Testis (tissue), 3 donors: ENCODE measurements around the gene ENG. TPM values are rescaled to one million over a fixed set of nuclear protein-coding genes. Genes with fewer than 3 reads are reported as not detected.
A peak's percentile ranks its signal among the peaks of the same experiment; 100 is the strongest.

Experiments
- DNase-seq: peaks from one replicate; pipeline ENCODE4 v3.0.0-alpha.2; 2019
- H3K27ac ChIP-seq, 2 donors: fragments of 200-600 bp; sonication (generic); one replicate each; pipeline ENCODE4 v1.5.1; 2019
- H3K27me3 ChIP-seq: fragments of 200-600 bp; sonication (generic); one replicate; pipeline ENCODE4 v1.5.1; 2019
- H3K36me3 ChIP-seq: fragments of 200-600 bp; sonication (generic); one replicate; pipeline ENCODE4 v1.5.1; 2017; ENCODE audit warnings: low read depth; ENCODE audit errors: missing control alignments
- H3K4me1 ChIP-seq: fragments of 200-600 bp; sonication (generic); one replicate; pipeline ENCODE4 v1.5.1; 2019
- H3K4me3 ChIP-seq, 2 donors: fragments of 200-600 bp; sonication (generic); one replicate each; pipeline ENCODE4 v1.5.1; 2017 to 2019
- H3K9me3 ChIP-seq: fragments of 200-600 bp; sonication (generic); one replicate; pipeline ENCODE4 v1.5.1; 2017
- POLR2A ChIP-seq: fragments of 450-650 bp; IDR thresholded peaks from one replicate; pipeline ENCODE4 v1.6.1; 2017; ENCODE audit warnings: antibody characterized with exemption, mild to moderate bottlenecking, moderate library complexity
- WGBS, 2 donors: methylation state at CpG; one replicate each; pipeline ENCODE4 v1.1.5; 2018; 5-methylcytosine and 5-hydroxymethylcytosine counted together
- intact Hi-C: fragments of 100-400 bp; cut with DNase I; formaldehyde crosslinking; loops from one replicate; pipeline ENCODE4 v1.15.1; 2023; ENCODE audit warnings: low total_unique reads
- microRNA-seq, 2 donors: library from miRNA; unstranded; fragments of <30 nt; microRNA quantifications; one replicate each; pipeline ENCODE4, GENCODE V29; 2016; ENCODE audit warnings: borderline number of aligned reads in 2 of 2, borderline replicate concordance in 1 of 2
- polyA plus RNA-seq: library from polyadenylated mRNA; stranded (reverse); fragments of 350-450 nt; fragmentation: Illumina TruSeq; extraction: RNeasy Lipid Tissue Mini Kit (QIAGEN cat#74804); gene quantifications from one replicate; pipeline ENCODE4 v1.2.3, GENCODE V29; 2014; ENCODE audit warnings: low read depth, low replicate concordance; ENCODE audit not compliant: insufficient read depth
- small RNA-seq, 2 donors: library from RNA; depleted of rRNA; stranded (forward); fragments of <200 nt; gene quantifications; one replicate each; pipeline ENCODE3, GENCODE V24; 2016
- total RNA-seq, 2 donors: library from RNA; depleted of rRNA; stranded (reverse); fragments of >200 nt; gene quantifications; one replicate each; pipeline ENCODE4 v1.2.3, GENCODE V29; 2016
- TF ChIP-seq, protein P1 (sequence below), 3 experiments: fragments of 450-650 bp in 2 of 3; fragments of 200-600 bp in 1 of 3; sonication (generic) in 1 of 3; IDR thresholded peaks; one replicate each; pipeline ENCODE4 v1.5.1; 2016 to 2019; ENCODE audit warnings: antibody characterized with exemption in 3 of 3, mild to moderate bottlenecking in 2 of 3, moderate library complexity in 1 of 3

Gene ENG
- total and polyA plus RNA-seq, 3 donors from 2014 or later = 132 to 214 (median 144) TPM

DNA sequence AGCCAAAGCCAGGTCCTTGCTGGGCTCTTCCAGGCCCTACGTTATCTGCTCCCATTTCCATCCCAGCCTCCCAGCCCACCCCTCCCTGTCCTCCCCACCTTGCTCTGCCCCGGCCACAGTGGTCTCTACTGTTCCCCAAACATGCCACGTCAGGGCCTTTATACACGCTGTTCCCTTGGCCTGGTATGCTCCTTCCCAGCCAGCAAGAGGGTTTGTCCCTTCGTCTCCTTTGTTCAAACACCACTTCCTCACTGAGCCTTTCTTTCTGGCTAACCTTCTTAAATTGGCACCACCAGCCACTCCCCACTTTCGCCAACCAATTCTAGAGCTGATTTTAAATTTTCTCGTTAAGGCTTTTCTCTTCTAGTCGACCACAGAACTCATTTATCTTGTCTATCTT, 85.8 kb downstream of the ENG start:
- peak overlapping the region in 1 of 2 donors; percentile 44 for H3K27ac ChIP-seq
- no peaks in the 10 kb centered on the region for H3K9me3 ChIP-seq
- intact Hi-C loops = no loop called here
- H3K4me1 ChIP-seq = peaks cover 7% of the 10 kb centered on the region
- TF ChIP-seq, protein P1, sequence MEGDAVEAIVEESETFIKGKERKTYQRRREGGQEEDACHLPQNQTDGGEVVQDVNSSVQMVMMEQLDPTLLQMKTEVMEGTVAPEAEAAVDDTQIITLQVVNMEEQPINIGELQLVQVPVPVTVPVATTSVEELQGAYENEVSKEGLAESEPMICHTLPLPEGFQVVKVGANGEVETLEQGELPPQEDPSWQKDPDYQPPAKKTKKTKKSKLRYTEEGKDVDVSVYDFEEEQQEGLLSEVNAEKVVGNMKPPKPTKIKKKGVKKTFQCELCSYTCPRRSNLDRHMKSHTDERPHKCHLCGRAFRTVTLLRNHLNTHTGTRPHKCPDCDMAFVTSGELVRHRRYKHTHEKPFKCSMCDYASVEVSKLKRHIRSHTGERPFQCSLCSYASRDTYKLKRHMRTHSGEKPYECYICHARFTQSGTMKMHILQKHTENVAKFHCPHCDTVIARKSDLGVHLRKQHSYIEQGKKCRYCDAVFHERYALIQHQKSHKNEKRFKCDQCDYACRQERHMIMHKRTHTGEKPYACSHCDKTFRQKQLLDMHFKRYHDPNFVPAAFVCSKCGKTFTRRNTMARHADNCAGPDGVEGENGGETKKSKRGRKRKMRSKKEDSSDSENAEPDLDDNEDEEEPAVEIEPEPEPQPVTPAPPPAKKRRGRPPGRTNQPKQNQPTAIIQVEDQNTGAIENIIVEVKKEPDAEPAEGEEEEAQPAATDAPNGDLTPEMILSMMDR (IDR thresholded peaks at IDR 0.05) = no peak
- TF ChIP-seq POLR2A = no peak
- no peaks in the 10 kb centered on the region for H3K27me3 ChIP-seq
- DNase-seq = no peak
- no peak overlapping the region for H3K4me3 ChIP-seq
- no peaks in the 10 kb centered on the region for H3K36me3 ChIP-seq
- WGBS, 2 donors = 71 to 77% methylated on average over 8 of the region's 8 CpGs

GRCh38 chr9:127767909-127768331, 86.5 kb downstream of the ENG start:
- Histone ChIP-seq H3K9me3 (no peaks in the 10 kb centered on the region), H3K4me3 (no peak overlapping the region), H3K27ac (peak overlapping the region in 1 of 2 donors; percentile 44), H3K36me3 (no peaks in the 10 kb centered on the region), H3K4me1 (peaks cover 7% of the 10 kb centered on the region), H3K27me3 (no peaks in the 10 kb centered on the region)
- DNase-seq = no peak
- intact Hi-C loops = no loop called here
- 62 to 65% methylated on average over 13 of the region's 13 CpGs for WGBS, 2 donors
- TF ChIP-seq POLR2A = no peak
- TF ChIP-seq, protein P1 (IDR thresholded peaks at IDR 0.05) = no peak

DNA sequence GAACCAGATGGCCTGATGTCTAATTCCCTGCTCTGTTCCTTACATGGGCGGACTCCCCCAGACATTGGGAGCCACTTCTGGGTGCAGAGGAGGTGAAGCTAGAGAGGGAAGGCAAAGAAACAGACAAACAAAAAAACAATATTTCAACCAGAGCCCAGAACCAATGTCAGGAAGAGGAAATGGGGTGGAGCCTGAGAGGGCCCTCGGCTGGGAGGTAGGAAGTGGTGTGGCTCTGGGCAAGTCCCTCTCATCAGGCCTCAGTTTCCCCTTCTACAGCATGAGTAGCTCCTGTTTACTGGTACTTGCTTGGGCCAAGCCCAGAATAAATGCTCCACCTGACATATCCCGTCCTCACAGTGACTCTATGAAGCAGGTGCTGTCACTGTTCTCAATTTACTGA, 87.0 kb downstream of the ENG start:
- H3K4me1 ChIP-seq = peaks cover 7% of the 10 kb centered on the region
- no peaks in the 10 kb centered on the region for H3K27me3 ChIP-seq
- H3K4me3 ChIP-seq = no peak overlapping the region
- 62 to 72% methylated on average over 2 to 3 of the region's 3 CpGs for whole genome bisulfite sequencing, 2 donors
- intact Hi-C loops = no loop called here
- no peaks in the 10 kb centered on the region for H3K9me3 ChIP-seq
- DNase-seq = no peak
- no peaks in the 10 kb centered on the region for H3K36me3 ChIP-seq
- TF ChIP-seq POLR2A = no peak
- TF ChIP-seq, protein P1 (IDR thresholded peaks at IDR 0.05) = no peak
- H3K27ac ChIP-seq = peak overlapping the region in 1 of 2 donors; percentile 44

- TF ChIP-seq, protein P1 (IDR thresholded peaks at IDR 0.05) = no peak
- no peak for TF ChIP-seq POLR2A
- no peak overlapping the region for H3K4me3 ChIP-seq
- WGBS, 2 donors = 76 to 90% methylated on average over 1 of the region's 1 CpG
- no peak overlapping the region for H3K27ac ChIP-seq
- H3K36me3 ChIP-seq = no peaks in the 10 kb centered on the region
- H3K27me3 ChIP-seq = no peaks in the 10 kb centered on the region
- H3K9me3 ChIP-seq = no peaks in the 10 kb centered on the region
- no peaks in the 10 kb centered on the region for H3K4me1 ChIP-seq
- no peak for DNase-seq
- intact Hi-C loops = no loop called here
These were observed 89.0 kb downstream of the ENG start for GRCh38 chr9:127765418-127765817.

Small RNA genes lying within 50 kb of the gene (microRNA-seq; reads per million reads assigned to microRNA genes)
- gene MIR2861 = 0 reads per million in 2 donors
- 0 reads per million in 2 donors for gene MIR3960
- 0 to 0.70 reads per million in 2 donors for gene MIR4672

Small RNA genes lying within 50 kb of the gene (small RNA-seq; reads per million reads assigned to genes)
- 0 reads per million in 2 donors for gene MIR4672
- 0 reads per million in 2 donors for gene RF00019
- 0 reads per million in 2 donors for gene RNA5SP296

Other genes with a start within 250 kb of the ENG start
- gene STXBP1, start 242.4 kb downstream of the ENG start, total RNA-seq = 10 to 100 TPM; 33.1 to 36.1 TPM
- gene STXBP1, start 242.4 kb downstream of the ENG start, polyA plus RNA-seq = 21.2 TPM
- gene CFAP157, start 147.7 kb downstream of the ENG start, total RNA-seq = 10 to 100 TPM; 11.6 to 26.5 TPM
- 30.6 TPM for gene CFAP157, start 147.7 kb downstream of the ENG start, polyA plus RNA-seq
- 10 to 100 TPM; 19.0 to 24.5 TPM for gene PTRH1, start 139.0 kb downstream of the ENG start, total RNA-seq
- gene PTRH1, start 139.0 kb downstream of the ENG start, polyA plus RNA-seq = 18.2 TPM
- 10 to 100 TPM; 25.0 to 32.7 TPM for gene TTC16, start 138.6 kb downstream of the ENG start, total RNA-seq
- gene TTC16, start 138.6 kb downstream of the ENG start, polyA plus RNA-seq = 46.2 TPM
- gene TOR2A, start 119.4 kb downstream of the ENG start, total RNA-seq = 10 to 100 TPM; 28.7 to 32.0 TPM
- 30.4 TPM for gene TOR2A, start 119.4 kb downstream of the ENG start, polyA plus RNA-seq
- gene SH2D3C, start 76.0 kb downstream of the ENG start, total RNA-seq = 1 to 10 TPM; 6.6 to 9.6 TPM
- 8.8 TPM for gene SH2D3C, start 76.0 kb downstream of the ENG start, polyA plus RNA-seq
- 100 to 1,000 TPM; 136 to 163 TPM for gene CDK9, start 68.6 kb downstream of the ENG start, total RNA-seq
- gene CDK9, start 68.6 kb downstream of the ENG start, polyA plus RNA-seq = 77.1 TPM
- 100 to 1,000 TPM in 1 of 2 donors, 10 to 100 TPM in 1; 99.3 to 105 TPM for gene FPGS, start 51.8 kb downstream of the ENG start, total RNA-seq
- gene FPGS, start 51.8 kb downstream of the ENG start, polyA plus RNA-seq = 37.9 TPM
- gene AK1, start 23.0 kb upstream of the ENG start, total RNA-seq = 100 to 1,000 TPM in 1 of 2 donors, 10 to 100 TPM in 1; 86.7 to 103 TPM
- 154 TPM for gene AK1, start 23.0 kb upstream of the ENG start, polyA plus RNA-seq
- gene ST6GALNAC6, start 44.9 kb upstream of the ENG start, total RNA-seq = 10 to 100 TPM; 46.3 to 70.3 TPM
- gene ST6GALNAC6, start 44.9 kb upstream of the ENG start, polyA plus RNA-seq = 43.0 TPM
- 10 to 100 TPM; 18.8 to 24.7 TPM for gene ST6GALNAC4, start 62.4 kb upstream of the ENG start, total RNA-seq
- 10.3 TPM for gene ST6GALNAC4, start 62.4 kb upstream of the ENG start, polyA plus RNA-seq
- gene PIP5KL1, start 76.1 kb upstream of the ENG start, total RNA-seq = 10 to 100 TPM in 1 of 2 donors, 1 to 10 TPM in 1; 8.4 to 10.2 TPM
- gene PIP5KL1, start 76.1 kb upstream of the ENG start, polyA plus RNA-seq = 3.9 TPM
- gene DPM2, start 83.2 kb upstream of the ENG start, total RNA-seq = 10 to 100 TPM; 33.5 to 36.4 TPM
- gene DPM2, start 83.2 kb upstream of the ENG start, polyA plus RNA-seq = 46.6 TPM
- 100 to 1,000 TPM; 119 to 129 TPM for gene EEIG1, start 126.3 kb upstream of the ENG start, total RNA-seq
- gene EEIG1, start 126.3 kb upstream of the ENG start, polyA plus RNA-seq = 75.7 TPM
- 10 to 100 TPM; 18.5 to 19.4 TPM for gene NAIF1, start 212.7 kb upstream of the ENG start, total RNA-seq
- 25.1 TPM for gene NAIF1, start 212.7 kb upstream of the ENG start, polyA plus RNA-seq
- 10 to 100 TPM; 19.1 to 21.1 TPM for gene SLC25A25, start 213.6 kb upstream of the ENG start, total RNA-seq
- gene SLC25A25, start 213.6 kb upstream of the ENG start, polyA plus RNA-seq = 15.0 TPM